H1 (cell line): ENCODE data around the gene UPF1.

Experiments
- HDAC2 ChIP-seq, 2 experiments: fragments of 300-600 bp in 1 of 2; sonication (generic) in 1 of 2; IDR thresholded peaks; 2 replicates each; pipeline ENCODE4 v1.6.1; 2011 to 2012; ENCODE audit warnings: low read depth in 2 of 2, low read length in 2 of 2, mild to moderate bottlenecking in 2 of 2, moderate library complexity in 2 of 2, borderline replicate concordance in 1 of 2, inconsistent platforms in 1 of 2
- POLR2A ChIP-seq, 2 experiments: IDR thresholded peaks; 1 replicate in 1 of 2; 2 replicates in 1 of 2; pipeline ENCODE4 v1.6.1; 2011; ENCODE audit warnings: low read depth in 2 of 2, low read length in 2 of 2, mild to moderate bottlenecking in 2 of 2; ENCODE audit errors: control extremely low read depth in 1 of 2
- RAD21 ChIP-seq, 2 experiments: IDR thresholded peaks in 1 of 2; conservative IDR thresholded peaks in 1 of 2; 2 replicates each; pipeline ENCODE4 v1.6.1; 2011; ENCODE audit warnings: low read depth in 2 of 2, low read length in 2 of 2, improper control_type of control experiment in 1 of 2, inconsistent platforms in 1 of 2, mild to moderate bottlenecking in 1 of 2, moderate library complexity in 1 of 2
- ZNF274 ChIP-seq: IDR thresholded peaks from 2 replicates; pipeline ENCODE4 v1.7.0; 2012; ENCODE audit warnings: low read length, borderline replicate concordance; ENCODE audit errors: extremely low read depth

DNA sequence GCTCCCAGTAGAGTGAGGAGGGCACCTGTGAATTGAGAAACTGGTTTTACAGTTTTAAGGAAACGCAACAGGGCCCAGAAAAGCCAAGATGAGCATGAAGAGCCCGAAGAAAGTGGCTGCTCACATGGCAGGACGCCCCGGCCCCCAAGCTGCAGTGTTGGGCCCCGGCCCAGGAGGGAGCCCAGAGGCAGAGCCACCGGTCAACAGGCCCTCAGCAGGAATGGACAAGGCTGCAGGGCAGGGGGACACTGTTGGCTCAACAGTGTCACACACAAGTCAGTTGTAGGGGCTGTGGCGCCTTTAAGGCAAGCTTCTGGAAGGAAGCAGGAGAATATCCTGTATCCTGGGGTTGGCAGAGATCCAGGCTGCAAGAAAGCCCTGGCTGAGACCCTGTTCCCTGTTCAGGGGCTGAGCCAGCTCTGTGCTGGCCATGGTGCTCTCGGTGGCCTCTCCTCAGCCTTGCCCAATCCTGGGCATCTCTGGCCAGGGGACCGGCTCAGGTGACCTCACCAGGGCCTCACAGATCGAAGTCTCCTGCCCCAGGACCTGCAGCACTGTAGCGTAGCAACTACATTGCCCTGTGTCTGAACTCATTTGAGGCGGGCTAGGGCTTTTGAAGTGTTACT, 28.0 kb downstream of the UPF1 start:
- no peak for TF ChIP-seq RAD21 (IDR thresholded peaks at IDR 0.05 in 1 of 2, conservative IDR thresholded peaks at IDR 0.05 in 1 of 2; ENCODE audit: low read depth in 2 of 2, low read length in 2 of 2)
- TF ChIP-seq HDAC2 (IDR thresholded peaks at IDR 0.05; ENCODE audit: borderline replicate concordance in 1 of 2, low read depth in 2 of 2, low read length in 2 of 2): no peak
- TF ChIP-seq POLR2A (IDR thresholded peaks at IDR 0.05; ENCODE audit: control extremely low read depth in 1 of 2, low read depth in 2 of 2, low read length in 2 of 2): no peak
- no peak for TF ChIP-seq ZNF274
